PFSK-1 (cell line): ENCODE results near the gene CRIP1.

Source experiments
- POLR2AphosphoS5 ChIP-seq: IDR thresholded peaks from 2 replicates; pipeline ENCODE4 v1.6.1; 2012; ENCODE audit warnings: low read depth, mild to moderate bottlenecking, control low read depth, low read length, moderate library complexity
- SIN3A ChIP-seq: IDR thresholded peaks from 2 replicates; pipeline ENCODE4 v1.6.1; 2012; ENCODE audit warnings: mild to moderate bottlenecking, low read length, moderate library complexity, borderline replicate concordance; ENCODE audit not compliant: insufficient read depth
- TAF1 ChIP-seq: IDR thresholded peaks from 2 replicates; pipeline ENCODE4 v1.6.1; 2012; ENCODE audit warnings: low read length, control low read depth, borderline replicate concordance; ENCODE audit not compliant: insufficient read depth

- TF ChIP-seq POLR2AphosphoS5 (no peak), SIN3A (no peak), TAF1 (no peak)
These were observed 36.6 kb upstream of the CRIP1 start for GRCh38 chr14:105450123-105450505.
